AG09309 (cell line): ENCODE results near the gene RNF186.
"Not testable (repeated sequence)": the region's sequence is repeated elsewhere in the genome, so short reads cannot be mapped to it uniquely, and the experiment has no call there.

ENCODE experiments used
- DNase-seq: peaks from one replicate; pipeline ENCODE4 v3.0.0-alpha.2; 2010; ENCODE audit warnings: low read depth
- H3K4me3 ChIP-seq: 2 replicates; pipeline ENCODE4 v1.5.1; 2011; ENCODE audit warnings: mild to moderate bottlenecking, low read depth, low read length, moderate library complexity; ENCODE audit not compliant: control insufficient read depth
- TF ChIP-seq, protein P1 (sequence below): IDR thresholded peaks from 2 replicates; pipeline ENCODE4 v1.5.1; 2011; ENCODE audit warnings: mild to moderate bottlenecking, low read depth, low read length, inconsistent platforms; ENCODE audit not compliant: insufficient read depth, control insufficient read depth; ENCODE audit errors: missing control alignments

Gene RNF186

DNA sequence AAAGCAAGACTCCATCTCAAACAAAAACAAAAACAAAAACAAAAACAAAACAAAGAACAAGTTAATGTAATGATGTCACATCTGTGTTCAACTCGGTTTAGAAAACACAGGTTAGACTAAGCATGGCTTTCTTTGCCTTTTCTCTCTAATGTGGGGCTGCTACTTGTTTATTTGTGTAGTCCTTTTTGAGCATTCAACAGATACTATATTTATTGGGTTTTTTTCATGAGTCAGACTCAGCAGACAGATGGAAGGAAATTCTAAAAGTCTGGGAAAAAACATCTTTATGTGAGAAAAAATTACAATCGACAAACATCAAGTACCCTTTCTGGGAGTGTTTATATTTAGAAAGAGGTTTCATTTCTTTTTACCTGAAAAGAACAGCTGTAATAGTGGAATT, 44.8 kb upstream of the RNF186 start:
- H3K4me3 ChIP-seq: no peak overlapping the region
- TF ChIP-seq, protein P1, sequence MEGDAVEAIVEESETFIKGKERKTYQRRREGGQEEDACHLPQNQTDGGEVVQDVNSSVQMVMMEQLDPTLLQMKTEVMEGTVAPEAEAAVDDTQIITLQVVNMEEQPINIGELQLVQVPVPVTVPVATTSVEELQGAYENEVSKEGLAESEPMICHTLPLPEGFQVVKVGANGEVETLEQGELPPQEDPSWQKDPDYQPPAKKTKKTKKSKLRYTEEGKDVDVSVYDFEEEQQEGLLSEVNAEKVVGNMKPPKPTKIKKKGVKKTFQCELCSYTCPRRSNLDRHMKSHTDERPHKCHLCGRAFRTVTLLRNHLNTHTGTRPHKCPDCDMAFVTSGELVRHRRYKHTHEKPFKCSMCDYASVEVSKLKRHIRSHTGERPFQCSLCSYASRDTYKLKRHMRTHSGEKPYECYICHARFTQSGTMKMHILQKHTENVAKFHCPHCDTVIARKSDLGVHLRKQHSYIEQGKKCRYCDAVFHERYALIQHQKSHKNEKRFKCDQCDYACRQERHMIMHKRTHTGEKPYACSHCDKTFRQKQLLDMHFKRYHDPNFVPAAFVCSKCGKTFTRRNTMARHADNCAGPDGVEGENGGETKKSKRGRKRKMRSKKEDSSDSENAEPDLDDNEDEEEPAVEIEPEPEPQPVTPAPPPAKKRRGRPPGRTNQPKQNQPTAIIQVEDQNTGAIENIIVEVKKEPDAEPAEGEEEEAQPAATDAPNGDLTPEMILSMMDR: no peak
- no peak for DNase-seq

DNA sequence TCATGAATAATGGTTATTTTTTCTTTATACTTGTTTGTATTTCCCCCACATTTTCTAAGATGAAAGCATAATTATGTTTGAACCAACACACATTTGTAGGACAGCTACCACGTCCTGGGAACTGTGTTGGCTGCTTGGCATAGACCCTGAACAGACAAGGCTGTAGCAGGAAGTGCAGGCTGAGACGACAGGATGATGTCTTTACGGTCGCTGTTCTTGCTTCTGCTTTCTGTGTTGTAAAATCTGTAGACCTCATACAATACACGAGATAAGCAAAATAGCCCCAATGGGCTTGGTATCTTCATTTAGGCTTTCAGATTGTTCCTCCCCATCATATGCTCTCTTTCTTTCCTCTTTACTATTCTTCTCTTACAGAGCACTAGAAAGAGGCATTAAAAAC, 43.8 kb upstream of the RNF186 start:
- H3K4me3 ChIP-seq: no peak overlapping the region
- no peak for DNase-seq
- TF ChIP-seq, protein P1: no peak

DNA sequence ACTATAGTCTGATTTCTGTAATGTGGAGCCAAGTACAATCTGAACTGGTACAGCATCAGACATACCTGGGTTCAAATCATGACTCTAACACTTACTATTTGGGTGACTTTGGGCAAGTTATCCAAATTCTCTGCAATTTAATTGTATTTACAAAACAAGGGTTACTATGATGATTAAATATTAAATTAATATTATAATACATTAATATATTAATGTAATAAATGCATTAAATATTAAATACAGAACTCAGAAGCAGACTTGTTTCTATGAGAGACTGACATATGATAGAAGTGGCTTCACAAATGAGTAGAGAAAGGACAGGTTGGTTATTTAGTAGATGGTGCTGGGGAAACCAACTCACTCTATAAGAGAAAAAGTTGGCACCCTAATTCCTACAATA, 39.8 kb upstream of the RNF186 start:
- no peak overlapping the region for H3K4me3 ChIP-seq
- TF ChIP-seq, protein P1: no peak

DNA sequence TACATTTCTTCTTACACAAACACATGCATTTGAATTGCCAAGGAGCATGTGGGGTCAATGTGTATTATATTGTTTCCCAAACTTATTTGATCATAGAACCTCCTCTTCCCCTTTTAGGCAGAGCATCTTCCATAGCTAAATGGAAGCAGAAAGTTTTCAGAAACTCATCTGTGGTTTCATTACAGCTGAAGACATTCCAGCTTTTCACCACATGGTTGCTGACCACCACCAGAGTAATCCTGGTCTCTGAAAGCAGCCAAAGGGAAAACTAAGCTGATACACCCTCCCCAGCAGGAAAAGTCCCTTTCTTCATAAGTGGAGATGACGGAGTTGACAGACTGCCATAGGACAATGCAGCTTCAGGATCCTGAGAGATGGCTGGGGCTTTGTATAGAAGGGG, 37.0 kb upstream of the RNF186 start:
- DNase-seq: no peak
- TF ChIP-seq, protein P1: no peak
- H3K4me3 ChIP-seq: no peak overlapping the region

More for the DNA sequence above, 39.8 kb upstream of the RNF186 start:
- DNase-seq: no peak

DNA sequence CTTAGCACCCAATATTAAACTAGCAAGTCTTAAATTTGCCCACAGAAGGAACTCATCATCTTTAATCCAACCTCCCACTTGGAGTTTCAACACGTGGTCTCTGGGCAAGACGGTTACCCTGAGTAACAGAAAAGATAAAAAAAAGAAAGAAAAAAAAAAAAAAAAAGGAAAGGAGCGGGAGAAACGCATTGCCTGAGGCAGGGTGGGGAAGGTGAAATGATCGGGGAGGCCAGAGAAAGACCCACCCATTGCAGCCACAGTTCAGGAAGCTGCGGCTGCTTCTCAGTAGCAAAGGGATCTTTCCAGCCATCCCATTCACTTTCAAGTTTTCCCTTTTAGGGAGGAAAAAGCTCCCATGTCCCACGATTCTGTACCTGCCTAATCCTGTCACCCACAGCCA, 35.1 kb upstream of the RNF186 start:
- DNase-seq: no peak
- H3K4me3 ChIP-seq: no peak overlapping the region
- TF ChIP-seq, protein P1: no peak

DNA sequence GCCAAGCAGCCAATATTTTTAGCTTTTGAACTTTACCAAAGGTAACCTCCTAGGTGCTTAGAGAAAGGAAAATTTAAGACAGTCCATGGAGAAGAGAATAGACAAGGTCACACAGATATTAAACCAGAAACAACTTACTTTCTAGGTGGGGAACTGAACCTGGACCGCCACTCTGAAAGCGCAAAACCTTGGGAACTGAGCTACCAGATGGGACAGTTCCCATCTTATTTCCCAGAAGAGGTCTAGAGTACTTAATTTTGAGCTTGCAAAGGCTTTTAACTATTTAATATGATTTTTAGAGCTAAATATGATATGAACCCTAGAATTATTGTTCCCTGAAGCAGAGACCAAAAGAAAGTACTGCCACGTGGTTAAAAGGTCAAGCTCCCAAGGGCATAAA, 34.2 kb upstream of the RNF186 start:
- H3K4me3 ChIP-seq, DNase-seq: not testable (repeated sequence)

DNA sequence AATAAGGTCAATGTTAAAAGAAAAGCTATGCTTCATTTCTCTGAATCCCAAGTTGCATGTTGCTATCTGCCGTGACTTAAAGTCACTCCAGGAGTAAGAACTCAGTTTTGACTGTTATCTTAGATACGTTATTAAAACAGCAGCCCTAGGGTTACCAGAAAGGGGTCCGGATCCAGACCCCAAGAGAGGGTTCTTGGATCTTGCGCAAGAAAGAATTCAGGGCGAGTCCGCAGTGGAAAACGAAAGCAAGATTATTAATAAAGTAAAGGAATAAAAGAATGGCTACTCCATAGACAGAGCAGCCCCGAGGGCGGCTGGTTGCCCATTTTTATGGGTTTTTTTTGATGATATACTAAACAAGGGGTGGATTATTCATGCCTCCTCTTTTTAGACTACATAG, 32.3 kb upstream of the RNF186 start:
- H3K4me3 ChIP-seq, DNase-seq: not testable (repeated sequence)

DNA sequence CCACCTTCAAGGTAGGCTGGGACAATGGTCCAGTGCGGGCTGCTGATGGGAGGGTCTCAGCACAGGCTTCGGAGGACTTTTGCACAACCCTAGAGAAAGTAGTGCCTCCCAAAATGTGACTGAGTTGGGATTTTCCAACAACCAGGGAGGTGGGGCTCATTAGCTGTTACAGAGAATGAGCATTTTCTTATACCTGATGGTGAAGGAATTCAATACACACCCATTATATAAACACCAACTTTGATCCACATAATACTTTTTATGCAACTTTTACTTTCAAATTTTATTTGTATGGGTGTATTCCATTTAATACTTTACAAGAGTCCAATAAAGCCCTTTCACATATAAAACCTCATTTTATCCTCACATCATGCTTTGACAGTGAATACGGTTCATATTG, 31.3 kb upstream of the RNF186 start:
- H3K4me3 ChIP-seq: no peak overlapping the region
- TF ChIP-seq, protein P1: no peak
- no peak for DNase-seq
